G401 (cell line): ENCODE measurements around the gene ST14. TPM values are rescaled to one million over a fixed set of nuclear protein-coding genes. Genes with fewer than 3 reads are reported as not detected.
A peak's percentile ranks its signal among the peaks of the same experiment; 100 is the strongest.

ENCODE experiments used
- DNase-seq: peaks from one replicate; pipeline ENCODE4 v3.0.0-alpha.2; 2015; ENCODE audit warnings: low spot score
- in situ Hi-C: cut with HindIII; loops from 2 replicates; pipeline ENCODE4 v1.10.0; 2016; ENCODE audit warnings: low sequenced_read_pairs, mixed read lengths
- total RNA-seq: library from RNA; depleted of rRNA; stranded (reverse); fragments of >200 nt; shearing (Covaris generic); gene quantifications from 2 replicates; pipeline ENCODE4 v1.2.3, GENCODE V29; 2014

The ST14 gene
- total RNA-seq, 1 experiment from 2014 or later: not detected

DNA sequence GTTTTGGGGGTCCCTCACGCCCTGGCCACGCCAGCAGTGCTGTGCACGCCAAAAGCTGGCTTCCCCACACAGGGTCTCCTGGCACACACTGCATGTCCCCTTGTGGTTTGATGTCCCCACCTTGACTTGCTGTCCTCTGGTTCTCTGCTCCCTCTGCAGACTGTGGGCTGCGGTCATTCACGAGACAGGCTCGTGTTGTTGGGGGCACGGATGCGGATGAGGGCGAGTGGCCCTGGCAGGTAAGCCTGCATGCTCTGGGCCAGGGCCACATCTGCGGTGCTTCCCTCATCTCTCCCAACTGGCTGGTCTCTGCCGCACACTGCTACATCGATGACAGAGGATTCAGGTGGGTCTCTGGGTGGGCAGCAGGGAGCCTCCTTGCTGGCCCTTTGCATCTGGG is 40.2 kb downstream of the ST14 start:
- in situ Hi-C loops: no loop called here
- DNase-seq: no peak

DNA sequence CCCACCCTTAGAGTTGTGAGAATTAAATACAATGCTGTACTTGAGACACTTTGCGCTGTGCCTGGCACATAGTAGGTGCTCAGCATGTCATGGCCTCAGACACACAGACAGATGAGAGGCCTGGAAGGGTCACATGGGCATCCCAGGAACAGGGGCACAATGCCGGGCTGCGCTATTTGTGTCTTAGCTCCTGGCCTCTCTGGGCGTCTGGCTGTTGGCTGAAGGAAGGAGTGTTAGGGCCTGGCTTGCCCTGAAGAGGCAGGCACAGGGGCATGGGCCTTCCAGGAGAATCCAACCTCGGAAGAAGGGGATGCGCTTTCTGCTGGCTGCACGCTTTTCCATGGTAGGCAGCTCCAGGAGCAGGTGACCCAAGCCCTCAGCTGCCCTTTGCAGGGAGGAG is 41.4 kb downstream of the ST14 start:
- no peak for DNase-seq
- in situ Hi-C loops: no loop called here

DNA sequence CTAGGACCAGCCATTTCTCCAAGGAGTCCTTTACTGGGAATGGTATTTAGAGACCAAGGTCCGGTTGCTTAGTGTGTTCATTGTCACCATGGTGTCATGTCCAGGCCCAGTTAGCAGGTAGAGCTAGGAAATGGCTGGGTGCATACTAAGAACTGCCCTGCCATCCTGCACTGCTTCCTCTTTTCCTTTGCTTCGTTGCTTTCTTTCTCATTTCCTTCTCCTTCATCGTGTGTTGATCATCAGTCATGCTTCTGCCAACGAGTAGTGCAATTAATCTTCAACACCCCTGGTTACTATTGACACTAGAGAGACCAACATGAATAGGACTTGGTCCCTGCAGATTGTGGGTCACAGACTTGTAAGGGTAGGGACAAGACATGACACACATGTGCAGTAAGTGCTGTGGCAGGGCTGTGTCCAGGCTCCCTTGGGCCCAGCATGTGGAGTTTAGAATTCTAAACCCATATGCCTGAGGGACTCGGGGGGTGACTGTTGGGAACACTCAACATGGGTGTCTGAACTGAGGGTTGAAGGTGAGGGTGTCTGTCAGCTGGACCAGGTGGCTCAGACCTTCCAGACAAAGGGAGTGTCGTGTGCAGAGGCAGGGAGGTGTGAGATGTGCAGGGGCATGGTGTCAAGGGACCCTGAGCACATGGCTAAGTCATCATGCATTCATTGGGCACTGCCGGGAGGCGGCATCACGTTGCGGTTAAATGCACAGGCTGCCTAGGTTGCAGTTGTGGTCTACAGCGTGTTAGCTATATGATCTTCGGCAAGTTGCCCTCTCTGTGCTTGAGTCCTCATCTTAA is 42.6 kb downstream of the ST14 start:
- DNase-seq: no peak
- in situ Hi-C loops: no loop called here

DNA sequence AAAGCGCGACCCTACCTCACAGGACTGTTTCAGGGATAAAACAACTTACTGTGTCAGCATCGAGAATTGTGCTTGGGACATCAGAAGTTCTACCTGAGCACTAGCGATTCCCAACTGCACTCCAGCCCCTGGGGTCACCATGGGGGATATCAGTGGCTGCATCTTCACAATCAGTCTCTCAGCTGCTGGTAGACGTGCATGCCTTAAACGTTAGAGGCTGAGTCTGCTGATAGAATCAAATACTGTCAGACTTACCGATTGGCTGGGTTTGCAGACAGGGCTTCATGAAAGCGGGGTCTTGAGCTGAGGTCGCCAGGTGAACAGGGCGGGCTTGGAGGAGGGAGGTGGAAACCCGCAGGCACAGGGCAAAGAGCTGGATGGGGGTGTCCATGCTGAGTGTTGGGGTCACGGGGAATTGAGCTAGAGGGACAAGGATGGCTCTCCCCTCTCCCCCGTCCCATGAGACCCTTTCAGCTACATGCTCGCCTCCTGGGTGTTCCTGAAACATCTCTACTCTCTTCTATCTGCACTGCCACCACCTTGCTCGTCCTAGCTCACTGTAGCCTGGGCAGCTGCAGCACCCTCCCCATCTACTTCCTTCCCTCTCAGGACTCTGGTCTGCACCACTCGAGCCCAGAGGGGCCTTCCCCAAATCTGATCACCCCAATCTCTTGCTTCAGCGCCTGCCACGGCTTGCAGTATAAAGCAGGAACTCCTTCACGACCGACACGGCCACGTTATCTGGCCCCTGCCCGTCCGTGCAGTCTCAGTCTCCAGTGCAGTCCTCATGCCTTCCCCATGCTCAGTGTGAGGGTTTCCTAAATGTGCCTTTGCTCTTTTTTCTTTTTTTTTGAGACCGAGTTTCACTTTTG is 43.5 kb downstream of the ST14 start:
- in situ Hi-C loops: no loop called here
- DNase-seq: no peak

DNA sequence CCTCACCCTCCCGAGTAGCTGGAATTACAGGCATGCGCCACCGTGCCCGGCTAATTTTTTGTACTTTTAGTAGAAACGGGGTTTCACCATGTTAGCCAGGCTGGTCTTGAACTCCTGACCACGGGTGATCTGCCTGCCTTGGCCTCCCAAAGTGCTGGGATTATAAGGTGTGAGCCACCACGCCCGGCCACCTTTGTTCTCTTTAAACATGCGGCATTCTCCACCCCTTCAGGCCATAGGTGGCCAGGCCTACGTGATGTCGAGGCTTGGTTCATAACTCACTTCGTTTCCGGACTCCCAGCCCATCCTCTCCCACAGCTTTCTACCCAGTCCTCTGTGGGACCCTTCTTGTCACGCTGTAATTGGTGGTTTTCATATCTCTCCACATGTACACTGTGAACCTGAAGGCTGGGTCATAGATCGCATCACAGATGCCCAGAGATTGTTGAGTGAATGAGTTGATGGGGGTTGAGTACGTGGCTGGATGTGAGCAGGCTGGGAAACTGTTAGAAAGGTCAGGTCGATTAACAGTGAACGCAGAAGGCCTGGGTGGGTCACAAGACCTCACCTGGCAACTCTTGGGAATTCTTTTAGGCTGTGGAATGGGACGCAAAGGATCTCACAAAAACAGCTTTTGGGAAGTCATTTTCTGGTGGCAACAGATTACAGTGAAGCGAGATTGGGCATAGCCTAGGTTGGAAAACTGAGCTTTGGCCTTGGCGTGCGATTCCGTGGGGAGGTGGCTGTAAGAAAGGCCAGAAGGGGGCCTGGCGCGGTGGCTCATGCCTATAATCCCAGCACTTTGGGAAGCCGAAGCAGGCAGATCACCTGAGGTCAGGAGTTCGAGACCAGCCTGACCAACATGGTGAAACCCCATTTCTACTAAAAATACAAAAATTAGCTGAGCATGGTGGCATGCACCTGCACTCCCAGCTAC is 44.5 kb downstream of the ST14 start:
- in situ Hi-C loops: no loop called here
- DNase-seq: no peak

DNA sequence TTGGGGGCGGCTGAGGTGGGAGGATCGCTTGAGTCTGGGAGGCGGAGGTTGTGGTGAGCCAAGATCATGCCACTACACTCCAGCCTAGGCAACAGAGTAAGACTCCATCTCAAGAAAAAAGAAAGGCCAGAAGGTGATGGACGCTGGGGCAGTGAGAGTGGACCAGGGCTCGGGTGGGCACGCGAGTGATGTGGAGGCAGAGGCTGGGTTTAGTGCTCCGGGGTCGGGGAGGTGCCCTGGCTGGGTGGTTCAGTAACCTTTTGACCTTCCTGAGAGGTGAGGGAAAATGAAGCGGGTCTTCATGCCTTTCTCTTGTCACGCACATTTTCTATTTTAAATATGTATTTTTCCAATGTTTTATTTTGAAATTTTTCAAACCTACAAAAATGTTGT is 45.1 kb downstream of the ST14 start:
- DNase-seq: no peak
- in situ Hi-C loops: no loop called here

DNA sequence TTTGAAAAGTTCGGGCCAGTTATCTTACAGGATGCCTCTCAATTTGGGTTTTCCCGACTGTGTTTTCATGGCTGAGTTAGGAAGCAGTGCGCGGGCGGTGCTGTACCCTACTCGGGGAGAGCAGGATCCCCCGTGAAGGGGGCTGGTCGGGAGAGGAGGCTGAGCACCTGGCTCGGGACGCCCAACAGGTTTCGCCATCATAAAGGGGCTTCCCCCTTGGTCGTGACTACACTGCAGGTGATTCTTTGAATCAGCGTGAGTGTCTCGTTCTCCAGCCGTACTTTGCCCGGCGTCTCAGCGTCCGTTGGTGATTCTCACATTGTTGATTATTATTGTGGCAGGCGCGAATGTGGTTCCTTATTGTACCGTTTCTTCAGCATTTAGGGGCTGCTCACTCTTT is 46.6 kb downstream of the ST14 start:
- no peak for DNase-seq
- in situ Hi-C loops: no loop called here

DNA sequence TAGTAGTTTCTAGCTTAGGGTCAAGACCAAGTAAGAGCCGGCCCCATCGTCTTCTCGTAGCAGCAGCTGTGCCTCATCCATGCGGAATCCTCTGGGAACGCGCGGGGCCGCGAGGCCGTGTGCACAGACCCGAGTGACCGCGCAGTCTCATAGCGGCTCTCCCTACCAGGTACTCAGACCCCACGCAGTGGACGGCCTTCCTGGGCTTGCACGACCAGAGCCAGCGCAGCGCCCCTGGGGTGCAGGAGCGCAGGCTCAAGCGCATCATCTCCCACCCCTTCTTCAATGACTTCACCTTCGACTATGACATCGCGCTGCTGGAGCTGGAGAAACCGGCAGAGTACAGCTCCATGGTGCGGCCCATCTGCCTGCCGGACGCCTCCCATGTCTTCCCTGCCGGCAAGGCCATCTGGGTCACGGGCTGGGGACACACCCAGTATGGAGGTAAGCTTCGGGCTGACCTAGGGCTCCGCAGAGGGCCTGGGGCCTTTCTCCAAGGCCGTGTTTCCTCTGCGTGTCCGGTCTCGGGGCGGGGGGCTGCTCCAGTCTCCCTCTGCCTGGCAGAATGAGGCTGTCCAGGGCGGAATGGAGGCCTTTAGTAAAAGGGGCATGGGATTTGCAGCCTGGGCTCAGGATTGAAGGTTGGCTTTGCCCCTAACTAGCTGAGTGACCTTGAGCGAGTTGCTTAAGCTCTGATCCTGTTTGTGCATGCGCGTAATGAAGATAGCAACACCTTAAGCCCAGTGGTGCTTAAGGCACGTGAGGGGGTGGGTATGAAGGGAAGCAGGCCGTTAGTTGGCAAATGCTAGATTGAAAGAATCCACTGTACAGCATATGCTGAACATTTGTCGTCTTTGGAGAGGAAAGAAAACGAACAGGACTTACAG is 48.9 kb downstream of the ST14 start:
- peak; percentile 68 for DNase-seq
- in situ Hi-C loops: no loop called here

DNA sequence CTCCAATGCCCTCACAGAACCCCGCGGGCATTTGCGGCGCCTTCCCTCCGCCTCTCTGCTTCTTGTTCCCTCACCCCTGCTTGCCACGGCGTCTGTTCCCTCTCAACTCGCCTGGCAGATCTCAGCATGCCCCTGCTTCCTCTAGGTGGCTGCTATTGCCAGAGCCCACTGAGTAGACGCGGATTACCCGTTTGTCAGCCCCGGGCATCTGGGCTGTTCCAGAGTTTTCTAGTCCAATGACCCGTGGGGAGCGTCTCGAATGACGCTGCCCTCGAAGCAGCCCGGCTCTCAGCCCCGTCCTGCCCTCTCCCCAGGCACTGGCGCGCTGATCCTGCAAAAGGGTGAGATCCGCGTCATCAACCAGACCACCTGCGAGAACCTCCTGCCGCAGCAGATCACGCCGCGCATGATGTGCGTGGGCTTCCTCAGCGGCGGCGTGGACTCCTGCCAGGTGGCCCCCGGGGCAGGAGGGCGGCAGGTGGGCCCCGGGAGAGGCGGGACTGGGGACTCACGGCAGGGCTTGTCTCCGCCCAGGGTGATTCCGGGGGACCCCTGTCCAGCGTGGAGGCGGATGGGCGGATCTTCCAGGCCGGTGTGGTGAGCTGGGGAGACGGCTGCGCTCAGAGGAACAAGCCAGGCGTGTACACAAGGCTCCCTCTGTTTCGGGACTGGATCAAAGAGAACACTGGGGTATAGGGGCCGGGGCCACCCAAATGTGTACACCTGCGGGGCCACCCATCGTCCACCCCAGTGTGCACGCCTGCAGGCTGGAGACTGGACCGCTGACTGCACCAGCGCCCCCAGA is 49.7 kb downstream of the ST14 start:
- DNase-seq: peak; percentile 69
- in situ Hi-C loops: no loop called here

DNA sequence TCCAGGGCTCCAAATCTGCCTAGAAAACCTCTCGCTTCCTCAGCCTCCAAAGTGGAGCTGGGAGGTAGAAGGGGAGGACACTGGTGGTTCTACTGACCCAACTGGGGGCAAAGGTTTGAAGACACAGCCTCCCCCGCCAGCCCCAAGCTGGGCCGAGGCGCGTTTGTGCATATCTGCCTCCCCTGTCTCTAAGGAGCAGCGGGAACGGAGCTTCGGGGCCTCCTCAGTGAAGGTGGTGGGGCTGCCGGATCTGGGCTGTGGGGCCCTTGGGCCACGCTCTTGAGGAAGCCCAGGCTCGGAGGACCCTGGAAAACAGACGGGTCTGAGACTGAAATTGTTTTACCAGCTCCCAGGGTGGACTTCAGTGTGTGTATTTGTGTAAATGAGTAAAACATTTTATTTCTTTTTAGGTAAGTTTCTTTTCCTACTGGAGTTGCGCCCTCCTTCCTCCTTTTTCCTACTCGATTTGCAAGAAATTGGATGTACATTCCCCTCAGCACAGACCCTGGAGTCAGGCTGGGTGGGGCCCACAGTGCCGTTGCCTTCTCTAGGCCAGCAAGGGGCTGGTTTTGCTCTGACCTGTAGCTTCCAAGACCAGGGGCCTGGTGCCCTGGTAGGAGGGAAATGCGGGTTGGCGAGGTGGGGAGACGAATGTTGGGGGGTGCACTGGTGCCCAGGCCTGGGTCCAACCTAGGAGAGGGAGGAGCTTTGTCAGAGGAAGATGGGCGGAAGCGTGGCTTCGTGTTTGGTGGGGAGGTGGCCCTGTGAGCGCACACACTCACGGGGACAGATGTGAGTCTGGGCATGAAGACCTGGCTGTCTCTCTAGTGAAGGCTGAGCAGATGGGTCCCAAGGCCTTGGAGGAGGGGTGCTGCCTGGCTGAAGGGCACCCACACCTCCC is 50.6 kb downstream of the ST14 start:
- in situ Hi-C loops: no loop called here
- no peak for DNase-seq

DNA sequence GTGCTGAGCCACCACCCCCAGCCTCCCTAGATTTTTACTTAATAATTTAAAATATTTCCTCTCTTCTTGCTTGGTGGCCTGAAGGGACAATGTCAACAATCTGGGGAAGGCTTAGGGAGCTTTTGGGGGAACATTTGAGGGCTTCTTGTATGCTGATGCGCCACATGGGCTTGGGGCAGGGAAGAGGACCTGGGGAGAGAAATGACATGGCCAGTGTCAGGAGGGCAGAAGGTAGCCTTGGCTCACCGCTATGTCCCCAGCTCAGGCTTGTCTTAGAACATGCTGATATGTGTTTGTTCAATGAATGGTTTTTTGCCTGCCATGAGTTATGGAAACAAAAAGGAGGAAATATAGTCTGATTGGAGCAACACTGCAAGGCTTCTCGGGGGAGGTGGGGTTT is 51.6 kb downstream of the ST14 start:
- in situ Hi-C loops: no loop called here
- DNase-seq: no peak

DNA sequence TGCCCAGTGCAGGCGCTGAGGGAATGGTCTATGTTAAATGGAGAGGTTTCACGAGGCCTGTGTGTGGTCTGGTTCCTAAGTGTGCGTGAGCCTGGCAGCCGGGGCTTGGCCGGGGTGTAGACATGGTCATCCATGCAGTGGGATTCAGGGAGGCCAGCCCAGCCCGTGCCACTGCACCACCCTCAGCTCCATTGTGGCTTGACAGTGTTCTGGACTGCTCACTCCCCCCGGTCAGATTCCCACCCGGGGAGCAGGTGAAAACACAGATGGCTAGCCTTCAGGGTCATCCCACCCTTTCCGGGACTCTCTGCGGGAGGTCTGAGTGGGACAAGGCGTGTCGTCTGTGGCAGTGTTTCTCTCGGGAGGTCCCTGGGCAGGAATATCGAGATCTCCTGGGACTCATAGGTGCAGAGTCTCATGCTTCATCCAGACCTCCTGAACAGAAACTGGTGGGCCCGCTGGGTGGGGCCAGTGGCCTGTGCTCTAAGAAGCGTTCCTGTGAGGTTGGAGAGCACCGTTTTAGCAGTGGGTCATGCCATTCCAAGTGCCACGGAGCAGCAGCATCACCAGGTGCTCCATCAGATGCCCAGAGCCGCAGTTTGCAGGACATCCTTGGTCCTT is 52.3 kb downstream of the ST14 start:
- no peak for DNase-seq
- in situ Hi-C loops: no loop called here

DNA sequence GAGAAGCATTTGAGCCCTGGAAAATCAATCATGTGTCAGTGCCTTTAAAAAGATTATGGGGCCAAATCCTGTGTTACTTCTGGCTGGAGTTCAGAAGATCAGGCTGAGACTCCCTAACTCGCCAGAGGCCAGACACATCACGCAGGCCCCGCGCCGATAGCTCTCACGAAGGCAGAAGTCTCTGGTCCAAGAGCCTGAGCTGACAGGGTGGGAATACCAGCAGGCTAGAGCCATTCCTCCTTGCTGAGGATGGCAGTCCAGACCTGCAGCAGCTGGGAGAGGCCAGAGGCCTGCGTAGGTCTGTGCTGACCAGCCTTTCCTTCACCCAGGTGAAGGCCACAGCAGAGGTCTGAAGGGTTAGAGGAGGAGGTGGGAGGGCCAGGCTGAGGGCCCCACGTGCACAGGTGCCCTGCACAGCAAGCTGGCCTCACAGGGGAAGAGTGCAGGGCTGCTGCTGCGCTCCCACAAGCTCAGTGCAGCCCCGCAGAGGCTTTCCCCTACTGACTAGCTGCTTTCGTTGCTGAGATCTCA is 52.9 kb downstream of the ST14 start:
- DNase-seq: peak; percentile 25
- in situ Hi-C loops: no loop called here

DNA sequence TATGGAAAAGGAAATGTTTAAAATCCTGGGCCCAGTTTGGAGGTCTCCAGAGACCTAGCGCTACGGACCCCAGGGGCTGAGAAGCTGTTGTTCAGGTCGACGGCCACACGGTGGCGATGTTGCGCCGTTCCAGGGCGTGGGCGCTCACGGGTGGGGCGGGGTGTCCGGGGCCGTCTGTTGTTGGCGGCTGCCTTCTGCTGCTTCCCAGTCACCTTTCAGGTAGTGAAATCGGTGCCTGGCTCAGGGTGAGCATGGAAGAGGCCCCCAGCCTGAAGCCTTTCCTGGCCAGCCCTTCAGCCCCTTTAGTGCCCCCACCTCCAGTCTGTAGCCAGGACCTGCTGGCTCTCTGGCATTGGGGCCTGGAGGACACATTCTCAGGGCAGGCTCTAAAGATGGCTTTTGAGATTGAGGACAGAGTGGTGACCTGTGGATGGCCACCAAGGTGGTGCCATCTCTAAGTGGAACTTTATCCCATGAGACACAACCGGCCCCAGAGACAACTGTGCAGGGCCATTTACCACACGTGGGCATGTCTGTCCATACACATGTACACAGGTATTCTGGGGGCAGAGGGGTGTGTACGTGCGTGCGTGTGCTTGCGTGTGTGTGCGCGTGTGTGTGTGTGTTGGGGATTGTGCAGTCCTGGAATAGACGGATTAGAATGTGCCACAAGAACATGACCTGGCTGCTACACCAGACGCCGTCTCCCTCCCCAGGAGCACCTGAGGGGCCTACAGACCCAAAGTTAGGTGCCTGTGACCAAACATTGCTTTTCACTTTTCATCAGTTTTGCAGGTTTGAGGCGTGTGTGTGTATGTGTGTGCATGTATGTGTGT is 53.8 kb downstream of the ST14 start:
- DNase-seq: peak; percentile 76
- in situ Hi-C loops: no loop called here

DNA sequence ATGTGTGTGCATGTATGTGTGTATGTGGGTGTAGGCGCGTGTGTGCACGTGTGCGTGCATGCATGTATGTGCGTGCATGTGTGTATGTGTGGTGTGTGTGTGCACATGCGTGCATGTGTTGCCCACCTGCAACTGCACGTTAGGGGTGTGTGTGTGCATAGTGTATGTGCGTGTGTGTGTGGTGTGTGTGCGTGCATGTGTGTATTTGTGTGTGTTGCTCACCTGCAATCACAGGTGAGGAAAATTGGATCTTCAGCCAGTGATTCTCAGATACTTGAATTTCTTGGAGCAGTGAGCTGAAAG is 54.3 kb downstream of the ST14 start:
- in situ Hi-C loops: no loop called here
- no peak for DNase-seq
